ENCODE data around the gene APOBEC3F.
"Not testable (repeated sequence)": the region's sequence is repeated elsewhere in the genome, so short reads cannot be mapped to it uniquely, and the experiment has no call there.

Gene APOBEC3F

DNA sequence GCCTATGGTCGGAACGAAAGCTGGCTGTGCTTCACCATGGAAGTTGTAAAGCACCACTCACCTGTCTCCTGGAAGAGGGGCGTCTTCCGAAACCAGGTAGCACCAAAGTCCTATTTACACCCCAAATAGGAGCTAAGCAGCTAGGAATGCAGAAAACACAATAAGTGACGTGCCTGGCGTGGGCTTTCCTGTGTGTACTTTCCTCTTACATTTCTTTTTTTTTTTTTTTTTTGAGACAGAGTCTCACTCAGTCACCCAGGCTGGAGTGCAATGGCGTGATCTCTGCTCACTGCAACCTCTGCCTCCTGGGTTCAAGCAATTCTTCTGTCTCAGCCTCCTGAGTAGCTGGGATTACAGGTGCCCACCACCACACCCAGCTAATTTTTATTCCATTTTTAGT lies 8.8 kb downstream of the APOBEC3F start:
- H3K27ac ChIP-seq (ENCODE audit: low read length); H3K79me2 ChIP-seq (ENCODE audit: low read length); H3K36me3 ChIP-seq (replicated peaks; ENCODE audit: insufficient read depth, low read length); H3K4me3 ChIP-seq (ENCODE audit: low read length); H3K4me1 ChIP-seq (ENCODE audit: low read length); H3K9me3 ChIP-seq (replicated peaks; ENCODE audit: insufficient read depth, low read length); H2AFZ ChIP-seq (ENCODE audit: low read length); DNase-seq; H3K9me2 ChIP-seq (replicated peaks; ENCODE audit: insufficient read depth, low read length); H3K4me2 ChIP-seq (ENCODE audit: low read depth, low read length); H3K27me3 ChIP-seq (replicated peaks; ENCODE audit: insufficient read depth, low read length); H4K20me1 ChIP-seq (ENCODE audit: insufficient read depth, low read length); H3F3A ChIP-seq (ENCODE audit: insufficient read depth, low read length); H3K9ac ChIP-seq (ENCODE audit: low read length): not testable (repeated sequence)

- H3K4me2 ChIP-seq (ENCODE audit: low read depth, low read length); H3K4me3 ChIP-seq (ENCODE audit: low read length); H3K9ac ChIP-seq (ENCODE audit: low read length); H3K27ac ChIP-seq (ENCODE audit: low read length); H3K4me1 ChIP-seq (ENCODE audit: low read length); H3K27me3 ChIP-seq (replicated peaks; ENCODE audit: insufficient read depth, low read length); H4K20me1 ChIP-seq (ENCODE audit: insufficient read depth, low read length); H3F3A ChIP-seq (ENCODE audit: insufficient read depth, low read length); DNase-seq; H3K9me2 ChIP-seq (replicated peaks; ENCODE audit: insufficient read depth, low read length); H3K79me2 ChIP-seq (ENCODE audit: low read length); H3K9me3 ChIP-seq (replicated peaks; ENCODE audit: insufficient read depth, low read length); H2AFZ ChIP-seq (ENCODE audit: low read length); H3K36me3 ChIP-seq (replicated peaks; ENCODE audit: insufficient read depth, low read length): not testable (repeated sequence)
These were observed 11.3 kb downstream of the APOBEC3F start for GRCh38 chr22:39051844-39052495.

DNA sequence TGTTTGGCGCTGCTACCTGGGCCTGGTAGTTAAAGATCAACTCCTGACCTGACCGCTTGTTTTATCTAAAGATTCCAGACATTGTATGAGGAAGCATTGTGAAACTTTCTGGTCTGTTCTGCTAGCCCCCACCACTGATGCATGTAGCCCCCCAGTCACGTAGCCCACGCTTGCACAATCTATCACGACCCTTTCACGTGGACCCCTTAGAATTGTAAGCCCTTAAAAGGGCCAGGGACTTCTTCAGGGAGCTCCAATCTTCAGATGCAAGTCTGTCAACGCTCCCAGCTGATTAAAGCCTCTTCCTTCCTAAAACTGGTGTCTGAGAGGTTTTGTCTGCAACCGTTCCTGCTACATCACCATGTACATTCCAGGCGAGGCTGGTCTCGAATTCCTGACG lies 15.0 kb downstream of the APOBEC3F start:
- H3F3A ChIP-seq (ENCODE audit: insufficient read depth, low read length), result no peaks in the 10 kb centered on the region
- no peak overlapping the region for H3K4me2 ChIP-seq (ENCODE audit: low read depth, low read length)
- H3K36me3 ChIP-seq (replicated peaks; ENCODE audit: insufficient read depth, low read length), result no peaks in the 10 kb centered on the region
- no peak overlapping the region for H3K27ac ChIP-seq (ENCODE audit: low read length)
- no peak for TF ChIP-seq EZH2 (optimal IDR thresholded peaks at IDR 0.05; ENCODE audit: low read depth, low read length)
- TF ChIP-seq, protein P1, sequence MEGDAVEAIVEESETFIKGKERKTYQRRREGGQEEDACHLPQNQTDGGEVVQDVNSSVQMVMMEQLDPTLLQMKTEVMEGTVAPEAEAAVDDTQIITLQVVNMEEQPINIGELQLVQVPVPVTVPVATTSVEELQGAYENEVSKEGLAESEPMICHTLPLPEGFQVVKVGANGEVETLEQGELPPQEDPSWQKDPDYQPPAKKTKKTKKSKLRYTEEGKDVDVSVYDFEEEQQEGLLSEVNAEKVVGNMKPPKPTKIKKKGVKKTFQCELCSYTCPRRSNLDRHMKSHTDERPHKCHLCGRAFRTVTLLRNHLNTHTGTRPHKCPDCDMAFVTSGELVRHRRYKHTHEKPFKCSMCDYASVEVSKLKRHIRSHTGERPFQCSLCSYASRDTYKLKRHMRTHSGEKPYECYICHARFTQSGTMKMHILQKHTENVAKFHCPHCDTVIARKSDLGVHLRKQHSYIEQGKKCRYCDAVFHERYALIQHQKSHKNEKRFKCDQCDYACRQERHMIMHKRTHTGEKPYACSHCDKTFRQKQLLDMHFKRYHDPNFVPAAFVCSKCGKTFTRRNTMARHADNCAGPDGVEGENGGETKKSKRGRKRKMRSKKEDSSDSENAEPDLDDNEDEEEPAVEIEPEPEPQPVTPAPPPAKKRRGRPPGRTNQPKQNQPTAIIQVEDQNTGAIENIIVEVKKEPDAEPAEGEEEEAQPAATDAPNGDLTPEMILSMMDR (IDR thresholded peaks at IDR 0.05; ENCODE audit: low read length), result no peak
- TF ChIP-seq EZH2phosphoT487 (IDR thresholded peaks at IDR 0.05; ENCODE audit: low read length), result no peak
- no peaks in the 10 kb centered on the region for H4K20me1 ChIP-seq (ENCODE audit: insufficient read depth, low read length)
- no peak overlapping the region for H2AFZ ChIP-seq (ENCODE audit: low read length)
- H3K4me3 ChIP-seq (ENCODE audit: low read length), result no peak overlapping the region
- no peaks in the 10 kb centered on the region for H3K4me1 ChIP-seq (ENCODE audit: low read length)
- no peaks in the 10 kb centered on the region for H3K79me2 ChIP-seq (ENCODE audit: low read length)
- no peaks in the 10 kb centered on the region for H3K9me3 ChIP-seq (replicated peaks; ENCODE audit: insufficient read depth, low read length)
- H3K27me3 ChIP-seq (replicated peaks; ENCODE audit: insufficient read depth, low read length), result no peaks in the 10 kb centered on the region
- H3K9ac ChIP-seq (ENCODE audit: low read length), result no peak overlapping the region
- H3K9me2 ChIP-seq (replicated peaks; ENCODE audit: insufficient read depth, low read length), result no peaks in the 10 kb centered on the region
- no peak for DNase-seq

GRCh38 chr22:39061290-39061689 lies 20.6 kb downstream of the APOBEC3F start:
- not testable (repeated sequence) for H2AFZ ChIP-seq (ENCODE audit: low read length); H3K9ac ChIP-seq (ENCODE audit: low read length); H3K36me3 ChIP-seq (replicated peaks; ENCODE audit: insufficient read depth, low read length); H3K9me2 ChIP-seq (replicated peaks; ENCODE audit: insufficient read depth, low read length); DNase-seq; H4K20me1 ChIP-seq (ENCODE audit: insufficient read depth, low read length); H3K4me3 ChIP-seq (ENCODE audit: low read length); H3K9me3 ChIP-seq (replicated peaks; ENCODE audit: insufficient read depth, low read length); H3K27ac ChIP-seq (ENCODE audit: low read length); H3K4me2 ChIP-seq (ENCODE audit: low read depth, low read length); H3K27me3 ChIP-seq (replicated peaks; ENCODE audit: insufficient read depth, low read length); H3K79me2 ChIP-seq (ENCODE audit: low read length)
- Histone ChIP-seq H3K4me1 (ENCODE audit: low read length) (peaks cover 22% of the 10 kb centered on the region), H3F3A (ENCODE audit: insufficient read depth, low read length) (peaks cover 16% of the 10 kb centered on the region)

DNA sequence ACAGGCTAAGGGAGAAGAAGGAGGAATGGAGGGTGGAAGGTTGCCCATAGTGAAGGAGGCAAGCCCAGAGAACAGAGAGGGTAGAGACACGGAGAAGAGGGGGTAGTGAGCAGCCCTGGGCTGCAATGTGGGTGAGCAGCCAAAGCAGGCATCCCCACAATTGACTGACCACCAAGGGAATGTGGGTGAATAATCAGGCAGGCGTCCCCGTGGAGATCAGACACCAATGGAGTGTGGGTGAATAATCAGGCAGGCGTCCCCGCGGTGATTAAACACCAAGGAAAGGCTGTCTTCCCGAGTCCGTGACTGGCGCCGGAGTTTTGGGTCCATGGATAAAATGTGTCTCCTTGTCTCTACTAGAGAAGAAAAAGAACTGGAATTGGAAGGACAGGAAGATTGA lies 21.3 kb downstream of the APOBEC3F start:
- not testable (repeated sequence) for H2AFZ ChIP-seq (ENCODE audit: low read length); H3K4me3 ChIP-seq (ENCODE audit: low read length); H3K27ac ChIP-seq (ENCODE audit: low read length); H3K4me2 ChIP-seq (ENCODE audit: low read depth, low read length); H3K9me2 ChIP-seq (replicated peaks; ENCODE audit: insufficient read depth, low read length); H3K79me2 ChIP-seq (ENCODE audit: low read length); H3K9ac ChIP-seq (ENCODE audit: low read length); H3K27me3 ChIP-seq (replicated peaks; ENCODE audit: insufficient read depth, low read length); H3K9me3 ChIP-seq (replicated peaks; ENCODE audit: insufficient read depth, low read length); H3K36me3 ChIP-seq (replicated peaks; ENCODE audit: insufficient read depth, low read length); H4K20me1 ChIP-seq (ENCODE audit: insufficient read depth, low read length); DNase-seq
- Histone ChIP-seq H3F3A (ENCODE audit: insufficient read depth, low read length) (peaks cover 23% of the 10 kb centered on the region), H3K4me1 (ENCODE audit: low read length) (peaks cover 28% of the 10 kb centered on the region)

DNA sequence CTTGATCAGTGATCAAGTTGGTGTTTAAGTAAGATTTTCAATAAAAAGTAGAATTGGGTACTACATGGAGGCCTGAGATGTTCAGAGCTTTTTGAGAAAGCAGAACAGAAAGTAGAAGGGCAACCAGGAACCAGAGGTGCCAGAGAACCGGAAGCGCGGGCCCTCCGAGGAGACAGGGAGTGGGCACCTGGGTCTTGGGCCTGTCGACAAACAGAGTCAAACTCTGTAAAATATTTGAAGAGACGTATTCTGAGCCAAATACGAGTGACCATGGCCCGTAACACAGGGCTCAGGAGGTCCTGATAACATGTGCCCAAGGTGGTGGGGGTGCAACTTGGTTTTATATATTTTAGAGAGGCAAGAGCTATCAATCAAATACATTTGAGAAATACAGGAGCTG lies 23.2 kb downstream of the APOBEC3F start:
- Histone ChIP-seq H3K4me1 (ENCODE audit: low read length) (peaks cover 46% of the 10 kb centered on the region), H2AFZ (ENCODE audit: low read length) (peak overlapping the region; percentile 63), H3K4me2 (ENCODE audit: low read depth, low read length) (peak overlapping the region; percentile 41; the same call in 1 of the 2 replicates), H3F3A (ENCODE audit: insufficient read depth, low read length) (peaks cover 38% of the 10 kb centered on the region), H3K9ac (ENCODE audit: low read length) (peak overlapping the region; percentile 40; the same call in 1 of the 2 replicates), H3K27ac (ENCODE audit: low read length) (peak overlapping the region; percentile 79)
- DNase-seq; H3K9me2 ChIP-seq (replicated peaks; ENCODE audit: insufficient read depth, low read length); H3K4me3 ChIP-seq (ENCODE audit: low read length); H4K20me1 ChIP-seq (ENCODE audit: insufficient read depth, low read length); H3K36me3 ChIP-seq (replicated peaks; ENCODE audit: insufficient read depth, low read length); H3K9me3 ChIP-seq (replicated peaks; ENCODE audit: insufficient read depth, low read length); H3K79me2 ChIP-seq (ENCODE audit: low read length); H3K27me3 ChIP-seq (replicated peaks; ENCODE audit: insufficient read depth, low read length): not testable (repeated sequence)

DNA sequence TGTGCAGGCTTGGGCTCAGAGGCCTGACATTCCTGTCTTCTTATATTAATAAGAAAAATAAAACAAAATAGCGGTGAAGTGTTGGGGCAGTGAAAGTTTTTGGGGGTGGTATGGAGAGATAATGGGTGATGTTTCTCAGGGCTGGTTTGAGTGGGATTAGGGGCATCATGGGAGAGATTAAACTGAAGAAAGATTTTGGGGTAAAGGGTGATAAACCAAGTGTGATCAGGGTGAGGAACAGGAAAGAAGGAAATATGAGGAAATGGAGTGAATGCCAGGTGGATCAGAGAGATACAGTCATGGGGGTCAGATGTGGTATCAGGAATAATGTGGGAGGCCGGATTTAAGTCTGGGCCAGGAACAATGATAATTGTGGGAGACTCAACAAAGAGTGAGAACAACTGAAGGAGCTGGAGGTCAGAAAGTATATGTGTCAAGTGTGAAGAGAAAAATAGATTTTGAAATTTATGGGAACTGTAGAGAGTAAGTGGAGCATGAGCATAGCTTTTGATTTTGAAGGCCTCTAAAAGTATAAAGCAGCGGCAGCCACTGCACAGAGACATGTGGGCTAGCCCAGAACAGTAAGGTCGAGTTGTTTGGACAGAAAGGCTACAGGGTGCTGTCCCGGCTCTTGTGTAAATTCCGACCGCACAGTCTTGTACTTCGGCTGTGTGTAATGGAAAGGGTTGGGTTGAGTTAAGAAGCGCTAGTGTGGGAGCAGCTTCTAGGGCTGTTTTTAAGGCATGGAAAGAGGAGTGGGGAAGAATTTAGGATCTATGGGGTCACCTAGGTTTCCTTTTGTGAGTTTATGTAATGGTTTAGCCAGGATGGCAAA lies 26.0 kb downstream of the APOBEC3F start:
- H3F3A ChIP-seq (ENCODE audit: insufficient read depth, low read length), result peaks cover 38% of the 10 kb centered on the region
- not testable (repeated sequence) for H3K9me2 ChIP-seq (replicated peaks; ENCODE audit: insufficient read depth, low read length); H3K36me3 ChIP-seq (replicated peaks; ENCODE audit: insufficient read depth, low read length); H3K4me3 ChIP-seq (ENCODE audit: low read length); H4K20me1 ChIP-seq (ENCODE audit: insufficient read depth, low read length); H2AFZ ChIP-seq (ENCODE audit: low read length); H3K27me3 ChIP-seq (replicated peaks; ENCODE audit: insufficient read depth, low read length); H3K9ac ChIP-seq (ENCODE audit: low read length); H3K9me3 ChIP-seq (replicated peaks; ENCODE audit: insufficient read depth, low read length); DNase-seq; H3K79me2 ChIP-seq (ENCODE audit: low read length)
- H3K27ac ChIP-seq (ENCODE audit: low read length), result peak overlapping the region; percentile 79
- peaks cover 46% of the 10 kb centered on the region for H3K4me1 ChIP-seq (ENCODE audit: low read length)
- H3K4me2 ChIP-seq (ENCODE audit: low read depth, low read length), result peak overlapping the region; percentile 54; the same call in 1 of the 2 replicates

All from MM.1S (cell line).